Activated CD8-positive, alpha-beta T cell treated with anti-CD3 and anti-CD28 coated beads, Interleukin-2, amount 10 ng/mL, durations not matched to agents 7 days and 5 days (primary cell): ENCODE results near the gene COQ6. TPM values are rescaled to one million over a fixed set of nuclear protein-coding genes. Genes with fewer than 3 reads are reported as not detected.

Experiments used
- ATAC-seq: fragments of 150-1000 bp; cut with Tn5 transposase; one replicate; pipeline ENCODE4 v1.10.0; 2021; ENCODE audit warnings: moderate library complexity
- CTCF ChIA-PET: fragments of 350-600 bp; sonication (Branson Sonifier 250); formaldehyde crosslinking; loops from one replicate; lab custom pipeline; 2021; ENCODE audit warnings: antibody characterized with exemption; lab: Charles Lee
- POLR2A ChIA-PET: fragments of 350-600 bp; sonication (Branson Sonifier 250); formaldehyde crosslinking; loops from one replicate; lab custom pipeline; 2021; ENCODE audit warnings: antibody characterized with exemption; lab: Charles Lee
- DNase-seq: peaks from one replicate; pipeline ENCODE4 v3.0.0-alpha.2; 2020
- H3K27ac Mint-ChIP-seq: one replicate; pipeline ENCODE4 v1.8.0; 2021; ENCODE audit warnings: mild to moderate bottlenecking, mixed read lengths
- H3K27me3 Mint-ChIP-seq: one replicate; pipeline ENCODE4 v1.8.0; 2021; ENCODE audit warnings: low read depth, mixed read lengths
- H3K36me3 Mint-ChIP-seq: one replicate; pipeline ENCODE4 v1.8.0; 2021; ENCODE audit warnings: low read depth, mixed read lengths
- H3K4me1 Mint-ChIP-seq: one replicate; pipeline ENCODE4 v1.8.0; 2021; ENCODE audit warnings: low read depth, mixed read lengths
- H3K4me3 Mint-ChIP-seq: one replicate; pipeline ENCODE4 v1.8.0; 2021; ENCODE audit warnings: mild to moderate bottlenecking, mixed read lengths
- H3K9me3 Mint-ChIP-seq: one replicate; pipeline ENCODE4 v1.8.0; 2022; ENCODE audit warnings: mixed read lengths; ENCODE audit not compliant: insufficient read depth
- total RNA-seq, 2 experiments: library from RNA; stranded (reverse); gene quantifications; one replicate each; pipeline ENCODE4 v1.2.3, GENCODE V29; 2021

Gene COQ6
- total RNA-seq, 2 experiments from 2014 or later = 18.9 to 19.0 TPM

- Mint-ChIP-seq H3K4me3 (no peak overlapping the region), H3K9me3 (no peaks in the 10 kb centered on the region), H3K36me3 (no peaks in the 10 kb centered on the region), H3K4me1 (peaks cover 5% of the 10 kb centered on the region), H3K27me3 (no peaks in the 10 kb centered on the region), H3K27ac (peak overlapping the region; percentile 8)
- no peak for DNase-seq
- ATAC-seq = no peak
- ChIA-PET CTCF (interaction anchor here (1.0 kb wide), 1 partner anchor 12 kb away, joined by 3 read pairs; no protein-coding TSS in a partner anchor), POLR2A (no interaction called here)
These were observed 7.0 kb upstream of the COQ6 start for GRCh38 chr14:73943083-73943482.

GRCh38 chr14:73944432-73945158 lies 5.5 kb upstream of the COQ6 start:
- Mint-ChIP-seq H3K4me1 (peaks cover 7% of the 10 kb centered on the region), H3K27me3 (no peaks in the 10 kb centered on the region), H3K27ac (no peak overlapping the region), H3K36me3 (no peaks in the 10 kb centered on the region), H3K4me3 (no peak overlapping the region), H3K9me3 (no peaks in the 10 kb centered on the region)
- CTCF ChIA-PET = no interaction called here
- DNase-seq (no peak), ATAC-seq (no peak)
- POLR2A ChIA-PET = no interaction called here

GRCh38 chr14:73945159-73945670 lies 4.9 kb upstream of the COQ6 start:
- DNase-seq = no peak
- Mint-ChIP-seq H3K27me3 (no peaks in the 10 kb centered on the region), H3K36me3 (no peaks in the 10 kb centered on the region), H3K4me3 (no peak overlapping the region), H3K9me3 (no peaks in the 10 kb centered on the region), H3K4me1 (peaks cover 10% of the 10 kb centered on the region), H3K27ac (no peak overlapping the region)
- no peak for ATAC-seq
- ChIA-PET CTCF (no interaction called here), POLR2A (no interaction called here)

DNA sequence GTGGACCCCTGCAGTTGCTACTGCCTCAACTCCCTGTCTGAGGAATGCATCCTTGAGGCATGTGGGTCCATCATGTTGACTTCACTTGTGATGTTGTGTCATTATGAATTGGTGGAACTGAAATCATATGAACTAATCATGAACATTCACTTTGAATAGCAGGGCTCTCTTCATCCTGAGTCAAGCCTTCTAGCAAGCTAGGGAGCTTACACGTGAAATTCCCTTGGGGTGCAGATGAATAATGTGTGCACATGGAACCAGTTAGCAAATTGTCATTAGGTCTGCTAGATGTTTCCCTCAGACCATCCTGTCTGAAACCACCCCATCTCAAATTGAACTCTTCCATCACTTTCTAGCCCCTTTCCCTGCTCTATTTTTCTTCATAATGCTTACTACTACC lies 3.6 kb downstream of the COQ6 start:
- peak overlapping the region; percentile 24 for H3K27ac Mint-ChIP-seq
- no peak for ATAC-seq
- ChIA-PET CTCF (no interaction called here), POLR2A (no interaction called here)
- no peaks in the 10 kb centered on the region for H3K27me3 Mint-ChIP-seq
- H3K4me3 Mint-ChIP-seq = no peak overlapping the region
- H3K36me3 Mint-ChIP-seq = peaks cover 35% of the 10 kb centered on the region
- H3K9me3 Mint-ChIP-seq = no peaks in the 10 kb centered on the region
- H3K4me1 Mint-ChIP-seq = peaks cover 13% of the 10 kb centered on the region
- DNase-seq = no peak

- H3K4me1 Mint-ChIP-seq = peaks cover 8% of the 10 kb centered on the region
- H3K27me3 Mint-ChIP-seq = no peaks in the 10 kb centered on the region
- ChIA-PET CTCF (no interaction called here), POLR2A (no interaction called here)
- no peak overlapping the region for H3K27ac Mint-ChIP-seq
- H3K4me3 Mint-ChIP-seq = no peak overlapping the region
- no peaks in the 10 kb centered on the region for H3K9me3 Mint-ChIP-seq
- H3K36me3 Mint-ChIP-seq = peaks cover 46% of the 10 kb centered on the region
- ATAC-seq = no peak
- DNase-seq = no peak
These were observed 5.6 kb downstream of the COQ6 start for GRCh38 chr14:73955674-73956073.

DNA sequence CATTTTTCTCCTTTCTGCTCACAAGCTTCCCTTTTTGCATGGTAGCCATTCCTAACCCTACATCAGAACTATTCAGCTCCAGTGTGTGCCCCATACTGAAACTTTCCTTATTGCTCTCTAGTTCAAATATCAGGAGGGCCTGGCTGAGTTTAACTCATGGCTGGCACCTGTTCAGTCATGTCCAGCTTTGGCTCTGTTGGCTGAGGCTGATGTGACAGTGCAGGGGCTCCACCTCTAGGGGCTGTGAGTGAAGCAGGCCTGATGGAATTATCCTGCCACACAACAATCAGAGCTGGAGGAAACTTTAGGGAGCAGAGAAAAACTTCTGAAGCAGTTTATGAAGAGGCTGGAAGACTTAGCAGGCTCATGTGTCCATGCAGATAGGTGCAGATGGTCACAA lies 8.5 kb downstream of the COQ6 start:
- Mint-ChIP-seq H3K36me3 (peaks cover 54% of the 10 kb centered on the region), H3K9me3 (no peaks in the 10 kb centered on the region), H3K27ac (peak overlapping the region; percentile 48), H3K4me3 (no peak overlapping the region), H3K4me1 (no peaks in the 10 kb centered on the region), H3K27me3 (no peaks in the 10 kb centered on the region)
- DNase-seq (no peak), ATAC-seq (no peak)
- POLR2A ChIA-PET = interaction anchor here (1.3 kb wide), 1 partner anchor 30 kb away, joined by 3 read pairs; no protein-coding TSS in a partner anchor
- CTCF ChIA-PET = interaction anchor here (1.2 to 1.4 kb wide), 2 partner anchors 9 kb away, joined by 3 read pairs; partner anchors contain the start of genes COQ6 and FAM161B

DNA sequence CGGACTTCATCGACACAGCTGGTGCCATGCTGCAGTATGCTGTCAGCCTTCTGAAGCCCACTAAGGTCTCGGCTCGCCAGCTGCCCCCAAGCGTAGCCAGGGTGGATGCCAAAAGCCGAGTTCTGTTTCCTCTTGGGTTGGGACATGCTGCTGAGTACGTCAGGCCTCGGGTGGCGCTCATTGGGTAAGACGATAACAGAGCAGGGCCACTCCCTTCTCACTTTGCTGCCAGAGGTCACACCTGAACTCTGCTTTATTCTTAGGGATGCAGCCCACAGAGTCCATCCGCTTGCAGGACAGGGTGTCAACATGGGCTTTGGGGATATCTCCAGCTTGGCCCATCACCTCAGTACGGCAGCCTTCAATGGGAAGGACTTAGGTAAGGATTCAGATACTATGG lies 11.1 kb downstream of the COQ6 start:
- no peak overlapping the region for H3K27ac Mint-ChIP-seq
- H3K9me3 Mint-ChIP-seq = no peaks in the 10 kb centered on the region
- no peak overlapping the region for H3K4me3 Mint-ChIP-seq
- DNase-seq (no peak), ATAC-seq (no peak)
- H3K27me3 Mint-ChIP-seq = no peaks in the 10 kb centered on the region
- no peaks in the 10 kb centered on the region for H3K4me1 Mint-ChIP-seq
- ChIA-PET POLR2A (no interaction called here), CTCF (no interaction called here)
- H3K36me3 Mint-ChIP-seq = peaks cover 48% of the 10 kb centered on the region

DNA sequence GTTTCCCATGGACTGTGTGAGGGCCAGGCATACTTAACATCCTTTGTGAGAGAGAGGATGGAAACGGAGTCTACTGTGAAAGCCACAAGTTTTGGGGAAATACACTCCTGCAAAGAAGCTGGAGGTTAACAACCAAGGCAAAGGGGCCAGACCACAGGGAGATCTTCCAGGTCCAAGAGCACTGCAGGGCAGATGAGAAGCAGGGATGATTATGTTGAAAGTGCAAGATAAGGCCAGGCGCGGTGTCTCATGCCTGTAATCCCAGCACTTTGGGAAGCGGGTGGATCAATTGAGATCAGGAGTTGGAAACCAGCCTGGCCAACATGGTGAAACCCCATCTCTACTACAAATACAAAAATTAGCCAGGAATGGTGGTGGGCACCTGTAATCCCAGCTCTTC lies 15.1 kb downstream of the COQ6 start:
- H3K36me3 Mint-ChIP-seq = peaks cover 35% of the 10 kb centered on the region
- no peaks in the 10 kb centered on the region for H3K9me3 Mint-ChIP-seq
- H3K27ac Mint-ChIP-seq = no peak overlapping the region
- H3K4me3 Mint-ChIP-seq = no peak overlapping the region
- no peaks in the 10 kb centered on the region for H3K27me3 Mint-ChIP-seq
- DNase-seq (no peak), ATAC-seq (no peak)
- H3K4me1 Mint-ChIP-seq = no peaks in the 10 kb centered on the region
- CTCF ChIA-PET = no interaction called here
- POLR2A ChIA-PET = no interaction called here

DNA sequence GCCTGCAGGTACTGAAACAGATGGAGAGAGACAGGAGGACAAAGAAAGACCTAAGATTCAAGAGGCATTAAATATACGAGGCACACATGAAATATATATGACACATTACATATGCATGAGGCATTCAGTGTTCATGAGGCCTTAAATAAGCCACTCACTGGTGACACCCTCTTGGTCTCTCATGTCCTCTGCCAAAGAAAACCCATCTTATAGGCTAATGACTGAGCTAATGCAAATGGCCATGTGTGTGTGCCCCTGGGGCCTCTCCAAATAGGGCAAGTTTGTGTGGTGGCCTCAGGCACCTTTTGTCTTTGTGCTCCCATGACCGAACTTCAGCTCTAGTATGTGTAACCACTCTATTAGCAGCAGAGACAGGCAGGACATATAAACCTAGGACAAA lies 18.8 kb downstream of the COQ6 start:
- ATAC-seq = no peak

DNA sequence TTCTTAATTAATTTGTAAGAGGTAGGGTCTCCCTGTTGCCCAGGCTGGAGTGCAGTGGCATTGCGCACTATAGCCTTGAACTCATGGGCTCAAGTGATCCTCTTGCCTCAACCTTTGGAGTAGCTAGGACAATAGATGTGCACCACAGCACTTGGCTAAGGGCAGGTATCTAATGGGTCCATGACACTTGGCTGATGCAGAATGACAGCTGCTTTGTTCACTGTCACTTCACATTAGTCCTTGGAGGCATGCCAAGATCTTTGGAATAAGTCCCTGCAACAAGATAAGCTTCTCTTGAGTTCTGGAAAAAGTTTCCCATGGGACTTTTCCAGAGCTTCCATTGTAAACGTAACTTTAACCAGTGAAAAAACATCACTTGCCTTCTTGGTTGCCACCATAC lies 23.4 kb downstream of the COQ6 start:
- ATAC-seq = no peak
- no peaks in the 10 kb centered on the region for H3K9me3 Mint-ChIP-seq
- no peak overlapping the region for H3K27ac Mint-ChIP-seq
- H3K4me3 Mint-ChIP-seq = no peak overlapping the region
- no peak for DNase-seq
- CTCF ChIA-PET = no interaction called here
- POLR2A ChIA-PET = no interaction called here
- H3K27me3 Mint-ChIP-seq = no peaks in the 10 kb centered on the region
- H3K4me1 Mint-ChIP-seq = no peaks in the 10 kb centered on the region
- peaks cover 13% of the 10 kb centered on the region for H3K36me3 Mint-ChIP-seq

More for the DNA sequence above, 18.8 kb downstream of the COQ6 start:
- H3K27ac Mint-ChIP-seq = no peak overlapping the region
- DNase-seq = no peak
- H3K4me3 Mint-ChIP-seq = no peak overlapping the region
- H3K36me3 Mint-ChIP-seq = peaks cover 22% of the 10 kb centered on the region
- ChIA-PET CTCF (no interaction called here), POLR2A (no interaction called here)
- H3K4me1 Mint-ChIP-seq = no peaks in the 10 kb centered on the region
- H3K9me3 Mint-ChIP-seq = no peaks in the 10 kb centered on the region
- no peaks in the 10 kb centered on the region for H3K27me3 Mint-ChIP-seq

GRCh38 chr14:73976125-73976524 lies 26.0 kb downstream of the COQ6 start:
- no peaks in the 10 kb centered on the region for H3K4me1 Mint-ChIP-seq
- DNase-seq (no peak), ATAC-seq (no peak)
- no peak overlapping the region for H3K27ac Mint-ChIP-seq
- ChIA-PET CTCF (interaction anchor here (0.6 kb wide), 1 partner anchor 54 kb away, joined by 3 read pairs; no protein-coding TSS in a partner anchor), POLR2A (no interaction called here)
- no peak overlapping the region for H3K4me3 Mint-ChIP-seq
- no peaks in the 10 kb centered on the region for H3K9me3 Mint-ChIP-seq
- no peaks in the 10 kb centered on the region for H3K27me3 Mint-ChIP-seq
- H3K36me3 Mint-ChIP-seq = peaks cover 5% of the 10 kb centered on the region

GRCh38 chr14:73977896-73978295 lies 27.8 kb downstream of the COQ6 start:
- ChIA-PET CTCF (no interaction called here), POLR2A (no interaction called here)
- Mint-ChIP-seq H3K36me3 (no peaks in the 10 kb centered on the region), H3K4me3 (no peak overlapping the region), H3K27ac (no peak overlapping the region), H3K9me3 (no peaks in the 10 kb centered on the region), H3K4me1 (no peaks in the 10 kb centered on the region), H3K27me3 (no peaks in the 10 kb centered on the region)
- DNase-seq (no peak), ATAC-seq (no peak)
